GM12873 (cell line): ENCODE results near the gene PARVA.

Source experiments
- TF ChIP-seq, protein P1 (sequence below): IDR thresholded peaks from 2 replicates; pipeline ENCODE4 v1.5.1; 2012; ENCODE audit warnings: low read depth, mild to moderate bottlenecking, moderate library complexity, low read length, control low read depth; ENCODE audit not compliant: insufficient read depth; ENCODE audit errors: missing control alignments

Gene PARVA

GRCh38 chr11:12403122-12403996 is 26.0 kb downstream of the PARVA start:
- TF ChIP-seq, protein P1, sequence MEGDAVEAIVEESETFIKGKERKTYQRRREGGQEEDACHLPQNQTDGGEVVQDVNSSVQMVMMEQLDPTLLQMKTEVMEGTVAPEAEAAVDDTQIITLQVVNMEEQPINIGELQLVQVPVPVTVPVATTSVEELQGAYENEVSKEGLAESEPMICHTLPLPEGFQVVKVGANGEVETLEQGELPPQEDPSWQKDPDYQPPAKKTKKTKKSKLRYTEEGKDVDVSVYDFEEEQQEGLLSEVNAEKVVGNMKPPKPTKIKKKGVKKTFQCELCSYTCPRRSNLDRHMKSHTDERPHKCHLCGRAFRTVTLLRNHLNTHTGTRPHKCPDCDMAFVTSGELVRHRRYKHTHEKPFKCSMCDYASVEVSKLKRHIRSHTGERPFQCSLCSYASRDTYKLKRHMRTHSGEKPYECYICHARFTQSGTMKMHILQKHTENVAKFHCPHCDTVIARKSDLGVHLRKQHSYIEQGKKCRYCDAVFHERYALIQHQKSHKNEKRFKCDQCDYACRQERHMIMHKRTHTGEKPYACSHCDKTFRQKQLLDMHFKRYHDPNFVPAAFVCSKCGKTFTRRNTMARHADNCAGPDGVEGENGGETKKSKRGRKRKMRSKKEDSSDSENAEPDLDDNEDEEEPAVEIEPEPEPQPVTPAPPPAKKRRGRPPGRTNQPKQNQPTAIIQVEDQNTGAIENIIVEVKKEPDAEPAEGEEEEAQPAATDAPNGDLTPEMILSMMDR: no peak

DNA sequence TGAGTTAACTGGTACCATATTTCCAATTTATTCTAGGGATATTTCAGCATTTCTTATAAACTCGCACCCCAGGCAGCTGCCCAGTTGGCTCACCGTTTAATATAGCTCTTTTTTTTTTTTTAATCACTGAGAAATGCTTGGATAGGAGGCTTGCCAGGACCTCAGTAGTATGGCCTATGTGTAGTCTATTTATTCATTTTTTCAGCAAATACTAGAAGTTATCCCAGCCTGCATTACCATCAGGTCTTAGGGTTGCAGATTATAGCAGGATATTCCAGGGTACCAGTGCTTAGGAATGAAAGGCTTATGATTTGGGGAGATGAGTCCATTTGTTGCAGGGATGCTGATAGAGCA is 26.6 kb downstream of the PARVA start:
- TF ChIP-seq, protein P1: no peak

- TF ChIP-seq, protein P1: no peak
Observed at GRCh38 chr11:12404436-12404835, 27.1 kb downstream of the PARVA start.

- TF ChIP-seq, protein P1: no peak
Observed at GRCh38 chr11:12408156-12408770, 30.9 kb downstream of the PARVA start.

DNA sequence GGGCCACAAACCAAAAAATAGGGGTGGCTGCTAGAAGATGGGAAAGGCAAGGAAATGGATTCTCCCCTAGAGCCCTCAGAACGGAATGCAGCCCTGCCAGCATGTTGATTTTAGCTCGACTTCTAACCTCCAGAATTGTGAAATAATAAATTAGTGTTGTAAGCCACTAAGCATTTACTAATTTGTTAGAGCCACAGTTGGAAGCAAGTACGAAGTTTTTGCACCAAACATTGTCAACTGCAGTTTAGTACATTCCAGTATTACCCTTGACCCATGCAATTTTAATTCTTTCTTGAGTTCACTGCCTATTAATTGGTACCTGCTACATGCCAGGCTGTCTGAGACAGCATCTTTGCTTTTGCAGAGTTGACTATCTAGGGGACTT is 32.2 kb downstream of the PARVA start:
- TF ChIP-seq, protein P1: no peak

GRCh38 chr11:12410006-12410728 is 32.8 kb downstream of the PARVA start:
- TF ChIP-seq, protein P1: no peak

DNA sequence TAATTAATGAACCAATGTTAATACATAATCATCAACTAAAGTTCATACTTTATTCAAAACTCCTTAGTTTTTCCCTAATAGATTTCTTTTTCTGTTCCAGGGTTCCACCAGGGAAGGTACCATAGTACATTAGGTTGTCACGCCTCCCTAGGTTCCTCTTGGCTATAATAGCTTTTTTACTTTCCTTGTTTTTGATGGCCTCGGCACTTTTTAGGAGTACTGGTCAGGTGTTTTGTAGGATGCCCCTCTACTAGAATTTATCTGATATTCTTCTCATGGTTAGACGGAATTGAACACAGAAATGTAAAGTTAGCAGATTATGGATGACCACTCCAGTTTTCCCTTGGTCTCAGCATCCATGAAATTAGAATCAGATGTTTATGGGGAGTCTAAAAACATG is 34.0 kb downstream of the PARVA start:
- TF ChIP-seq, protein P1: no peak
